HG03108 (cell line): ENCODE data around the gene NT5C1B.
"Not testable (repeated sequence)": the region's sequence is repeated elsewhere in the genome, so short reads cannot be mapped to it uniquely, and the experiment has no call there.

Experiments used
- ATAC-seq: cut with Tn5 transposase; IDR thresholded peaks from one replicate; pipeline ENCODE4 v1.9.1; 2021; ENCODE audit warnings: moderate library complexity; ENCODE audit not compliant: unreplicated experiment

NT5C1B gene

GRCh38 chr2:18589354-18589753 is at the start of gene NT5C1B:
Gene NT5C1B (minus strand): TSS chr2:18589569. CDS start chr2:18589468, 101 bp downstream.
- ATAC-seq = no peak

GRCh38 chr2:18637196-18637595 is 47.8 kb upstream of the NT5C1B start:
- no peak for ATAC-seq

GRCh38 chr2:18632699-18633098 is 43.3 kb upstream of the NT5C1B start:
- not testable (repeated sequence) for ATAC-seq

- no peak for ATAC-seq
Measured at GRCh38 chr2:18630941-18631340, 41.6 kb upstream of the NT5C1B start.

- no peak for ATAC-seq
Measured at GRCh38 chr2:18630541-18630940, 41.2 kb upstream of the NT5C1B start.

- no peak for ATAC-seq
Measured at GRCh38 chr2:18630101-18630500, 40.7 kb upstream of the NT5C1B start.

- no peak for ATAC-seq
Measured at GRCh38 chr2:18626958-18627650, 37.7 kb upstream of the NT5C1B start.

- ATAC-seq = no peak
Measured at GRCh38 chr2:18626256-18626668, 36.9 kb upstream of the NT5C1B start.

GRCh38 chr2:18625563-18625962 is 36.2 kb upstream of the NT5C1B start:
- ATAC-seq = no peak

GRCh38 chr2:18623782-18624181 is 34.4 kb upstream of the NT5C1B start:
- no peak for ATAC-seq

- no peak for ATAC-seq
Measured at GRCh38 chr2:18620867-18621632, 31.7 kb upstream of the NT5C1B start.

GRCh38 chr2:18619091-18619490 is 29.7 kb upstream of the NT5C1B start:
- ATAC-seq = no peak

- no peak for ATAC-seq
Measured at GRCh38 chr2:18614041-18614440, 24.7 kb upstream of the NT5C1B start.

GRCh38 chr2:18612133-18612532 is 22.8 kb upstream of the NT5C1B start:
- no peak for ATAC-seq

GRCh38 chr2:18611604-18612003 is 22.2 kb upstream of the NT5C1B start:
- no peak for ATAC-seq

GRCh38 chr2:18611184-18611583 is 21.8 kb upstream of the NT5C1B start:
- no peak for ATAC-seq

GRCh38 chr2:18610651-18611050 is 21.3 kb upstream of the NT5C1B start:
- ATAC-seq = no peak

- ATAC-seq = no peak
Measured at GRCh38 chr2:18610090-18610489, 20.7 kb upstream of the NT5C1B start.

- no peak for ATAC-seq
Measured at GRCh38 chr2:18605115-18605514, 15.7 kb upstream of the NT5C1B start.

- ATAC-seq = no peak
Measured at GRCh38 chr2:18604531-18604885, 15.1 kb upstream of the NT5C1B start.

- no peak for ATAC-seq
Measured at GRCh38 chr2:18603854-18604530, 14.6 kb upstream of the NT5C1B start.

GRCh38 chr2:18602298-18602697 is 12.9 kb upstream of the NT5C1B start:
- ATAC-seq = no peak
